Measurements from ENCODE around the gene SENP1. TPM values are rescaled to one million over a fixed set of nuclear protein-coding genes. Genes with fewer than 3 reads are reported as not detected.

The SENP1 gene
- total and polyA plus RNA-seq, 8 donors, result 1.9 to 8.9 (median 7.0) TPM

DNA sequence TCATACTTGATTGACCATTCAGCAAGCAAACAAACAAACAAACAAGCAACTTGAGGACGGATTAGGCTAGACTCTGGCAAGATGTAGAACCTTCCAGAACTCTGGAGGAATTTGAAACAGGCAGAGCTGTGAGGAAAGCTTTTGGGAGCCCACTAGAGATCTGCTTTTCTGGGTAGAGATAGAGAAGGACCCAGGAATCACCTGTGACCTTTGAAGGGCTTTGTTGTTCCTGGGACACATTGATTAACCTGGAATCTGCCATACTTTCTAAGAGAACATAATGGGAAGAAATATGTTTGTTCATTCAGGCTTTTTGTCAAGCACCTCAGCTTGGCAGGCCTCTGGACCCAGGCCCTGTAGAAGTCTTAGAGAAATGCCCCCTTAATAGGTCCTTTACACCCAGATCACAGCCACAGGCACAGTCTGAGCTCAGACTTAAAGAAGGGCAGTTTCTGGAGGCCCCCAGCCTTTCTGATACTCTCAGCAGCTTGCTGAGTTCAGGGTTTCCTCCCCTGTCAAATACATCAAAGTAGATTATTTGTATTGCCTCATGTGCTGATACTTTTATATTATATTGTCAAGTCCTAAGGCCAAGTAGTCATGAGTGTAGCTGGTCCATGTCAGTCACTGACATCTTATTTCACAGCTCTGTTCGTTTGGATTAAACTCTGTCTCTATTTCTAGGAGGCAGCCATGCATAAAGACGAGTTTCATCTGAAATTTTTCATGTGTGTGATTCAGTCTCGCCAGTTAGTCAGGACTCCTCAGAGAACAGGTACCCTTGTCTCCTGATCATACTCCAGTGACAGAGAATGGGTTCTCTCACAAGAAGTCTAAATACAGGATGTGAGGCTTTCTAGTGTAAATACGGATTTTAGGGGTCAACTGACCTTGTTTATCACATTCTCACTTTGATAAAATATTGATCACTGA lies 1.1 kb upstream of the SENP1 start:
- no peak for FAIRE-seq

DNA sequence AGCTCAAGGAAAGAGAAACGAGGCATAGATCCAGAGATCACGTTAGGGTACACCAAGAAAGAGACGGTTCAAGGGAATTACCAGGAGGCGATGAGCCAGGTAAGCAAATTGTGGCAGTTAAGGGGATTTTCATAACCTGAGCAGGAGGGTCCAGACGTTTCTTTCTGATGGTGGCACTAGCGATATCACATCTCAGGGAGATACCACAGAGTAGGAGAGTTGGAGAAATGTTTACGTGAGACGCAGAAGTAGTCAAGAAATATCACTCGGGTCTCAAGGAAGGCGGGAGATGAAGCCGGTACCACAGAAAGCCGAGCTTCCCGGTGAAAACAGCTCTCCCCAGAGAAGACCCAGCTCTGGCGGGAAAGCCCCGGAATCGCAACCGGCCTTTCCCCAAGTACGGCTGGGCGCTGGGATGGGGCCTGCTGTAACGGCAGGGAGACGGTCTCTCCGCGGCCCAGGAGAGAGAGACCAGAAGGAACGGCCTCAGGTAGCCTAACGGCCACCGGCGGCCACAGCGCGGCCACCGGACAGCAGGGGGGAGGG lies 485 bp downstream of the SENP1 start:
- Histone ChIP-seq H3K4me3 (peak overlapping the region; percentile 79 to 95 (median 88)), H3K27ac (peak overlapping the region; percentile 85 to 94 (median 90)), H3K36me3 (no peaks in the 10 kb centered on the region), H3K9me3 (no peaks in the 10 kb centered on the region), H3K4me1 (peaks cover 6 to 14% (median 11%) of the 10 kb centered on the region in 3 donors), H3K27me3 (no peaks in the 10 kb centered on the region)
- DNase-seq (no peak), ATAC-seq (peak in 1 of 4 donors; percentile 1), FAIRE-seq (no peak)
- TF ChIP-seq, protein P1, sequence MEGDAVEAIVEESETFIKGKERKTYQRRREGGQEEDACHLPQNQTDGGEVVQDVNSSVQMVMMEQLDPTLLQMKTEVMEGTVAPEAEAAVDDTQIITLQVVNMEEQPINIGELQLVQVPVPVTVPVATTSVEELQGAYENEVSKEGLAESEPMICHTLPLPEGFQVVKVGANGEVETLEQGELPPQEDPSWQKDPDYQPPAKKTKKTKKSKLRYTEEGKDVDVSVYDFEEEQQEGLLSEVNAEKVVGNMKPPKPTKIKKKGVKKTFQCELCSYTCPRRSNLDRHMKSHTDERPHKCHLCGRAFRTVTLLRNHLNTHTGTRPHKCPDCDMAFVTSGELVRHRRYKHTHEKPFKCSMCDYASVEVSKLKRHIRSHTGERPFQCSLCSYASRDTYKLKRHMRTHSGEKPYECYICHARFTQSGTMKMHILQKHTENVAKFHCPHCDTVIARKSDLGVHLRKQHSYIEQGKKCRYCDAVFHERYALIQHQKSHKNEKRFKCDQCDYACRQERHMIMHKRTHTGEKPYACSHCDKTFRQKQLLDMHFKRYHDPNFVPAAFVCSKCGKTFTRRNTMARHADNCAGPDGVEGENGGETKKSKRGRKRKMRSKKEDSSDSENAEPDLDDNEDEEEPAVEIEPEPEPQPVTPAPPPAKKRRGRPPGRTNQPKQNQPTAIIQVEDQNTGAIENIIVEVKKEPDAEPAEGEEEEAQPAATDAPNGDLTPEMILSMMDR (IDR thresholded peaks at IDR 0.05), result no peak
- intact Hi-C loops (cut with DNase I), result no loop called here
- WGBS, 2 donors, result 0% methylated on average over 23 to 30 of the region's 30 CpGs

More for the DNA sequence above, 1.1 kb upstream of the SENP1 start:
- Histone ChIP-seq H3K4me3 (peak overlapping the region in 3 of 4 donors; percentile 79 to 95 (median 89)), H3K36me3 (no peaks in the 10 kb centered on the region), H3K4me1 (peaks cover 6 to 14% (median 11%) of the 10 kb centered on the region in 3 donors), H3K27me3 (no peaks in the 10 kb centered on the region), H3K9me3 (no peaks in the 10 kb centered on the region), H3K27ac (peak overlapping the region in 3 of 4 donors; percentile 88 to 94 (median 91))
- WGBS, 2 donors, result 52 to 61% methylated on average over 5 of the region's 5 CpGs
- intact Hi-C loops (cut with DNase I), result no loop called here
- TF ChIP-seq, protein P1 (IDR thresholded peaks at IDR 0.05), result no peak
- ATAC-seq (no peak), DNase-seq (no peak)

DNA sequence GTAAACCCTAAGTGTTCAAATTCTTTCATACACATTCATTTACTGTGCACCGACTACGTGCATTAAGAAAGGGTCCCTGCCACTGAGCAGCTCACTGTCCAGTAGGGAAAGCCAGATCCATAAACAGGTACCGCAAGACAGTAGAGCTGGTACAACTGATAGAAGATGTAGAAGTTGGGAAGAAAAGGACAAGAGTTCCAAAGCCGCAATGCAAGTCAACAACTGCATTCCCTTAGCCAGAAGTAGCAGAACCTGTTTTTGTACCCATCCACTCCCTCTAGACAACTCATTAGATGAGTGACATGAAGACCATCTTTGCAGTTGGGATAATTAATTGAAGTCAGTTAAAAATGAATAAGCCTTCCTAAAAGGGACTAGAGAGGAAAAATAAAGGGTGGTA lies 1.3 kb downstream of the SENP1 start:
- FAIRE-seq (no peak), ATAC-seq (no peak), DNase-seq (no peak)
- Histone ChIP-seq H3K4me3 (peak overlapping the region in 2 of 4 donors; percentile 89 to 95), H3K4me1 (peaks cover 6 to 14% (median 11%) of the 10 kb centered on the region in 3 donors), H3K27me3 (no peaks in the 10 kb centered on the region), H3K9me3 (no peaks in the 10 kb centered on the region), H3K36me3 (no peaks in the 10 kb centered on the region), H3K27ac (no peak overlapping the region)
- intact Hi-C loops (cut with DNase I), result no loop called here
- TF ChIP-seq, protein P1 (IDR thresholded peaks at IDR 0.05), result no peak
- 41 to 43% methylated on average over 4 of the region's 4 CpGs for WGBS, 2 donors

DNA sequence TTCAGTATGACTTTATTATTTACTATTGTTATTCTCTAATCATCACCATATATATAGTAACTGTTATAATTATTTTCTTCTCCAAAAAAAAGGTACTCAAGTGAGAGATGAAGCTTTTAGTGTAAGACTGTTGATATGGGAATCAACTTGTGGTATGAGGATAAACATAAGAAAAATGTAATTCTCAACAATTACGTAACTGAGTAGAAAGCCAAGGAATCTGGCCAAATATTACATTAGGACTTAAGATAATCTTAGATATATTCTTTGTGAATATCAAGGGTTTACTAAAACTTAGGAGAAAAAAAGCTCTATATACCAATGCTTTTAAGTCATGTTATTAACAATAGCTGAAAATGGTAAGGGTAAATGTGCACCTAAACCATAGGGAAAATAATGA lies 13.3 kb downstream of the SENP1 start:
- WGBS, 2 donors, result 89 to 95% methylated on average over 1 of the region's 1 CpG
- H3K4me1 ChIP-seq, result no peaks in the 10 kb centered on the region
- intact Hi-C loops (cut with DNase I), result no loop called here
- TF ChIP-seq, protein P1 (IDR thresholded peaks at IDR 0.05), result no peak
- no peak overlapping the region for H3K4me3 ChIP-seq
- no peaks in the 10 kb centered on the region for H3K27me3 ChIP-seq
- no peaks in the 10 kb centered on the region for H3K9me3 ChIP-seq
- DNase-seq (no peak), ATAC-seq (no peak), FAIRE-seq (no peak)
- no peak overlapping the region for H3K27ac ChIP-seq
- H3K36me3 ChIP-seq, result peaks cover 0 to 6% (median 5%) of the 10 kb centered on the region in 3 donors
